Measurements from ENCODE around the gene DENND2D. TPM values are rescaled to one million over a fixed set of nuclear protein-coding genes. Genes with fewer than 3 reads are reported as not detected.

The DENND2D gene
- total and polyA plus RNA-seq, 2 donors (not counting 3 experiments of a cell fraction or from before 2014, with no cell fraction given), result 0.41 to 1.00 TPM

GRCh38 chr1:111201275-111202090 is 1.0 kb upstream of the DENND2D start:
- Histone ChIP-seq H3K4me3 (replicated peaks in 1 of 3; ENCODE audit: insufficient read depth in 1 of 3, low read depth in 1 of 3, low read length in 3 of 3) (no peak overlapping the region), H4K20me1 (replicated peaks; ENCODE audit: control insufficient read depth, extremely low read depth, insufficient read depth, low read length) (no peaks in the 10 kb centered on the region), H3K9me1 (replicated peaks; ENCODE audit: control insufficient read depth, extremely low read depth, insufficient read depth, low read length) (no peaks in the 10 kb centered on the region), H3K9me3 (replicated peaks; ENCODE audit: control insufficient read depth, insufficient read depth, low read length) (no peaks in the 10 kb centered on the region), H3K4me1 (ENCODE audit: control insufficient read depth, extremely low read depth, insufficient read depth, low read length) (peaks cover 3% of the 10 kb centered on the region), H3K27ac (ENCODE audit: insufficient read depth, low read depth, low read length) (no peak overlapping the region), H3K27me3 (ENCODE audit: control insufficient read depth in 2 of 2, insufficient read depth in 2 of 2, low read length in 2 of 2) (peaks cover 14 to 20% of the 10 kb centered on the region in 2 experiments), H3K4me2 (ENCODE audit: insufficient read depth, low read length) (no peak overlapping the region), H3K79me2 (ENCODE audit: control insufficient read depth, insufficient read depth, low read length) (no peaks in the 10 kb centered on the region), H3K9ac (replicated peaks; ENCODE audit: extremely low read depth, insufficient read depth, low read length) (no peak overlapping the region), H3K36me3 (ENCODE audit: control insufficient read depth in 2 of 2, extremely low read depth in 1 of 2, insufficient read depth in 2 of 2, low read length in 2 of 2) (no peaks in the 10 kb centered on the region), H2AFZ (ENCODE audit: low read depth, low read length) (no peak overlapping the region)
- BruUV-seq (replicated peaks), result no TSS peak
- FAIRE-seq (no peak), DNase-seq (ENCODE audit: low read depth, low spot score) (no peak)
- intact Hi-C loops (cut with micrococcal nuclease) (no loop called here), dilution Hi-C loops (cut with MboI; ENCODE audit: extremely low pct_ligation_motif_present, low sequenced_read_pairs) (no loop called here)
- POLR2A ChIA-PET, result no interaction called here
- CTCF ChIA-PET, result interaction anchor here (0.8 to 1.4 kb wide), 2 partner anchors 17 to 22 kb away, joined by 3 to 4 read pairs; no protein-coding TSS in a partner anchor
- TF ChIP-seq MYC (IDR thresholded peaks at IDR 0.05; ENCODE audit: low read depth, low read length), result no peak
- TF ChIP-seq JUN (IDR thresholded peaks at IDR 0.05; ENCODE audit: borderline replicate concordance, insufficient read depth, insufficient read length, low read depth), result no peak
- TF ChIP-seq, protein P1, sequence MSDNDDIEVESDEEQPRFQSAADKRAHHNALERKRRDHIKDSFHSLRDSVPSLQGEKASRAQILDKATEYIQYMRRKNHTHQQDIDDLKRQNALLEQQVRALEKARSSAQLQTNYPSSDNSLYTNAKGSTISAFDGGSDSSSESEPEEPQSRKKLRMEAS (IDR thresholded peaks at IDR 0.05; ENCODE audit: insufficient read depth, insufficient read length), result no peak

GRCh38 chr1:111200802-111201161 is 336 bp upstream of the DENND2D start:
- Histone ChIP-seq H3K4me2 (ENCODE audit: insufficient read depth, low read length) (no peak overlapping the region), H3K27me3 (ENCODE audit: control insufficient read depth in 2 of 2, insufficient read depth in 2 of 2, low read length in 2 of 2) (peaks cover 17% of the 10 kb centered on the region in 2 experiments), H3K4me1 (ENCODE audit: control insufficient read depth, extremely low read depth, insufficient read depth, low read length) (peaks cover 3% of the 10 kb centered on the region), H3K36me3 (ENCODE audit: control insufficient read depth in 2 of 2, extremely low read depth in 1 of 2, insufficient read depth in 2 of 2, low read length in 2 of 2) (no peaks in the 10 kb centered on the region), H3K79me2 (ENCODE audit: control insufficient read depth, insufficient read depth, low read length) (no peaks in the 10 kb centered on the region), H3K9ac (replicated peaks; ENCODE audit: extremely low read depth, insufficient read depth, low read length) (no peak overlapping the region), H3K9me1 (replicated peaks; ENCODE audit: control insufficient read depth, extremely low read depth, insufficient read depth, low read length) (no peaks in the 10 kb centered on the region), H2AFZ (ENCODE audit: low read depth, low read length) (no peak overlapping the region), H4K20me1 (replicated peaks; ENCODE audit: control insufficient read depth, extremely low read depth, insufficient read depth, low read length) (no peaks in the 10 kb centered on the region), H3K27ac (ENCODE audit: insufficient read depth, low read depth, low read length) (no peak overlapping the region), H3K9me3 (replicated peaks; ENCODE audit: control insufficient read depth, insufficient read depth, low read length) (no peaks in the 10 kb centered on the region), H3K4me3 (replicated peaks in 1 of 3; ENCODE audit: insufficient read depth in 1 of 3, low read depth in 1 of 3, low read length in 3 of 3) (no peak overlapping the region)
- no TSS peak for BruUV-seq (replicated peaks)
- POLR2A ChIA-PET, result no interaction called here
- FAIRE-seq (no peak), DNase-seq (ENCODE audit: low read depth, low spot score) (no peak)
- CTCF ChIA-PET, result interaction anchor here (0.8 kb wide), 1 partner anchor 23 kb away, joined by 3 read pairs; no protein-coding TSS in a partner anchor
- TF ChIP-seq POLR2AphosphoS5 (IDR thresholded peaks at IDR 0.05; ENCODE audit: insufficient read depth, low read depth, low read length), result no peak
- no peak for TF ChIP-seq POLR2A (IDR thresholded peaks at IDR 0.05; ENCODE audit: low read depth, low read length)
- TF ChIP-seq EZH2 (IDR thresholded peaks at IDR 0.05; ENCODE audit: borderline replicate concordance, low read depth, low read length, severe bottlenecking), result no peak
- TF ChIP-seq FOS (IDR thresholded peaks at IDR 0.05; ENCODE audit: borderline replicate concordance, insufficient read depth, low read length), result no peak
- TF ChIP-seq GATA2 (IDR thresholded peaks at IDR 0.05; ENCODE audit: insufficient read depth, insufficient read length, low read depth, low read length), result no peak
- TF ChIP-seq CTCF (IDR thresholded peaks at IDR 0.05; ENCODE audit: extremely low read depth in 1 of 2, insufficient read depth in 1 of 2, low read depth in 1 of 2, low read length in 2 of 2), result no peak
- TF ChIP-seq JUN (IDR thresholded peaks at IDR 0.05; ENCODE audit: borderline replicate concordance, insufficient read depth, insufficient read length, low read depth), result no peak
- dilution Hi-C loops (cut with MboI; ENCODE audit: extremely low pct_ligation_motif_present, low sequenced_read_pairs) (no loop called here), intact Hi-C loops (cut with micrococcal nuclease) (no loop called here)

Measured in endothelial cell of umbilical vein (primary cell).